ENCODE data around the gene KIAA1549.

KIAA1549 gene

DNA sequence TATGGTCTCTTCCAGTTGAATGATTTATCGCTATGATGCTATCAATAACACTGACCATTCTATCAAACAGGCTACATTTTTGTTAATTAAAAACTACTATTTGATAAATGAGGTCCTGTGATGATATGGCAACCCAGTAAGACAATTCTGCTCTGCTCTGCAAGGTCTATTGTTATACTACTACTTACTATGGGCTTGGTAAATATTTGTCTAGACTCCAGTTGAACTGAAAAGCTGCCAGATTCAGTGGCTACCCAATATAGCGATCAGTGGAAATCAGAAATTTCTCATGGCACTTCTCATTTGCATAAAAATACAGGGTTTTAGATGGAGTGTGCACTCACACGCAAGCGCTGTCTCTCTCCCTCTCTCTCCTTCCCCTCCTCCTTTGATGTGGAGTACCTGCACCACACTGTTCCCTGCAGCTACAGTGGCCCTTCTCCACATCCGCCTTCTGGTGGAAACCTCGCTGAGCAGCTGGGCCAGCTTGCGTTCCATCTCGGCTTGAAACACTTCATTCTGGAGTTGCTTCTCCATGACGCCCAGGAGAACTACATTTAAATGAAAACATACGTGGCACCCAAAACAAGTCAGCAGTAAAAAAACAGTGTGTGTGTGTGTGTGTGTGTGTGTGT lies 77.9 kb downstream of the KIAA1549 start:
- DNase-seq: no peak

DNA sequence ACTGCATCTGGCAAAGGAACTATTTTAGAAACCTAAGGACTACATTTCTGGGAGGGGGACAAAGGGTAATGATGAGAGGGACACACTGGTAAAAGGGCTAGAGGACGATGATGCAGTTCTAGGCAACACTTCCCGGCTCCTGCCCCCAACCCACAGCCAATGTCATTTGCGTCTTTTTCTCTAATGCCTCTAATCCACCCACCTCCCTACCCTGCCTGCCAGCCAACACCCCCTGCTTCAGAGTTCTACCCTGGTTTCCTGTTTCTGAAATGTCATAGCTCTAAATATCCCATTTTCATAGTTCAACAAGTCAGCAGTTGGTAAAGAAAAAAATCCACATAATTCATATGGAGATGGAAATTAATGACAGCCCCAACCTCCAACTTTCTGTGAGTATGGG lies 79.0 kb downstream of the KIAA1549 start:
- no peak for DNase-seq

DNA sequence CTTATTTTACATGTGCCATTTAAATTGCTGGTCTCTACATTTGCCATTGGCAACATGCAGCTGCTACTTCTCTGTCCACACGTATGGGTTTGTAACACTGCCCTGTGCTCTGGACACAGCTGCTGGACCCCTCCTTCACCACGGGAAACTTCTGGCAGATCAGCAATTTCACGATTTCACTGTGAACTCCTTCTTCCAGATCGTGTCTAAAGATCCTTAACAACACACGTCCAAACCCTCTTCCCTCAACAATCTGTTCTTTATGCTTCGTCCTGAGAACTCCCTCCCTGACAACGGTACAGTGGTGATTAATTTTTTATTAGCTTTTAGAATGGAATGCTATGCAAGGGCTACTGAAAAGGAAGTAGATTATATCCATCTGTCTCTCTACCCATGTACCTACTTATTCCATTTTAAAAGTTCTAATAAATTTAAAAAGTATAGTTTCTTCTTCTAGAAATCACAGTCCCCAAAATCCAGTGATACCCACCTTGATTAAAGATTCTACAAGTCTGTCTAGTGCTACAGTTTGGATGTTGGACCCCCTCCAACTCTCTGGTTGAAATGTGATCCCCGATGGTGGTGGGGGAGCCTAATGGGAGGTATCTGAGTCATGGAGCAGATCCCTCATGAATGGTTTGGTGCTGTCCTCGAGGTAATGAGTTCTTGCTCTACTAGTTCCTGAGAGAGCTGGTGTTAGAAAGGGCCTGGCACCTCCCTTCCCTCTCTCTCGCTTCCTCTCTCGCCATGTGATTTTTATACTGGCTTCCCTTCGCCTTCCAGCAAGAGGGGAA lies 81.0 kb downstream of the KIAA1549 start:
- no peak for DNase-seq

DNA sequence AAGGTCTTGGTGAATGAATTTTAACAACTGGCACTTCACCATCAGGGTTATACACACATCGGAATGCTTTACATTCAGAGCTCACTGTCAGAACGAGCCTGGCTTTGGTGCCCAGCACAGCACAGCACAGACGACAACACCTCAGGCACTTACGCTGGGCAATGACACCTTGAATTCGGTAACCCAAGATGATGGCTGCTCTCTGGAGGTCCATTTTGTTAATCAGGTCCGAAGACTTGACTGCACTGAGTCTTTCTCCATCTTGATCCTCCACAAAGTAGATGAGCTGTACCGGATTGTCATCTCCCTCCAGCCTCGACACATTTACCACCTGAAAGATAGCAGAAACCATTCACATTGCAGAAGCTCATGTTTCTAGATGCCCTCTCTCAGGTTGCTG lies 82.4 kb downstream of the KIAA1549 start:
- DNase-seq: no peak

DNA sequence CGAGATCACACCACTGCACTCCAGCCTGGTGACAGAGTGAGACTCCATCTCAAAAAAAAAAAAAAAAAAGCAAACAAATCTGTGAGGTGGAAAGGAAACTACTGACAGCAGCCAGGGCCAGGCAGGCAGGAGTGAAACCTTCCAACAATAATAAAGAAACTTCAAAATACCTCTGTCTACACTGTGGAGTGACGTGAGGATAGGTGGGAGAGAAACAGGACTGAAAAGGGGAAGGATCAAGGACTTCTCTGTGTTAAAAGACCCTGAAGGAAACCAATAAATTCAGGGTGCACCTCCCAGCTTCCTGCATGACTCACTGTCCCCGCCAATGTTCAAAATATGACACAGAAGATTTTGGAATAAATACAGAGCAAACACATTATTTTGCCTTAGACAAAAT lies 82.9 kb downstream of the KIAA1549 start:
- DNase-seq: no peak

DNA sequence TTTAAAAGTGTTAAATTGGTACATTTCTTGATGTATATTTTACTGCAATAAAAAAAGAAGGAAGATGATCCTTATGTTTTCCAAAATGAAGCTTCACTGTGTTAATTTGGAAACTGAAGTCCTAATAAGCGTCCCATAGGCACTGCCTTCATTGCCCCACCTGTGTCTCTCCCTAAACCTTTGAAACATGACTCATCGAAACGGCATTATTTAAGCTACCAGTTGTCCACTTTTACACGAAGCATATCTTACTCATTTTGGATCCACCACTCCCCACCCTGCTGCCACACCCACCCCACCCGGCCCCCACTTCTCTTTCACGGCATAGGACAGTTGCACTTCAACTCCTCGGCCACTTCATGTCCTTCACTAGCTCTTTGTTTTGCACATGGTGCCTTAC lies 85.5 kb downstream of the KIAA1549 start:
- DNase-seq: no peak

DNA sequence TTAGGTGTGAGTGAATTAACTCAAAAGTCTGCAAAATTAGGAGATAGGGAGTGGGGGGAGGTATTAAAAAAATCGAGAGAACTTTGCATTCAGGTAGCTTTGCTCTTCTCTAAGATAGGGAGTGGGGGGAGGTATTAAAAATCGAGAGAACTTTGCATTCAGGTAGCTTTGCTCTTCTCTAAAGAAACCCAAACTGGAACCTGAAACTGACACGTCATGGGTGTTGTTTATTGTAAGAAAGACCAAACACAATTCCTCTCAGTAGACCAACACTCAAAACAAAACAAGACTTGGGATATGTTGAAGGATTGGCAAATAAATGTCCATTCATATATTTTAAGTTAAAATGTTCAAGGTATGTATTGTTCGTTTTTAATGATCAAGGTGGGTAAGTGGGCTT lies 87.9 kb downstream of the KIAA1549 start:
- no peak for DNase-seq

DNA sequence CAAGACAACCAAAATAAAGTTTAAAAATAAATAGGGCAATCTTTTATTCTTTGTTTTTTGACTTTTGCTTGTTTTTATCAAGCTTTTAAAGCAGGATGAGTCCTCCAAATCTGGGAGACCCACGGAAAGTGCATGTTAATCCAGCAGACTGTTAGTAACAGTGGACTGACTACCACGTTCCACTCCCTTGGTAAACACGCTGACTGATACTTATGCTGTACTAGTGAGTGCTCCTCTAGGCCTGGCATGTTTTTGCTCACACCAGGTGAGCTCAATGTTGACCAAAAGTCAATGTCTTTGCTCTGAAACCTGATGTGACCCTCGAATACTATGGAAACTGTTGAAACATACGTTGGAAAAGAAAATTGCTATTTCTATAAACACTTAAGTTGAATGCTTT lies 88.4 kb downstream of the KIAA1549 start:
- no peak for DNase-seq

DNA sequence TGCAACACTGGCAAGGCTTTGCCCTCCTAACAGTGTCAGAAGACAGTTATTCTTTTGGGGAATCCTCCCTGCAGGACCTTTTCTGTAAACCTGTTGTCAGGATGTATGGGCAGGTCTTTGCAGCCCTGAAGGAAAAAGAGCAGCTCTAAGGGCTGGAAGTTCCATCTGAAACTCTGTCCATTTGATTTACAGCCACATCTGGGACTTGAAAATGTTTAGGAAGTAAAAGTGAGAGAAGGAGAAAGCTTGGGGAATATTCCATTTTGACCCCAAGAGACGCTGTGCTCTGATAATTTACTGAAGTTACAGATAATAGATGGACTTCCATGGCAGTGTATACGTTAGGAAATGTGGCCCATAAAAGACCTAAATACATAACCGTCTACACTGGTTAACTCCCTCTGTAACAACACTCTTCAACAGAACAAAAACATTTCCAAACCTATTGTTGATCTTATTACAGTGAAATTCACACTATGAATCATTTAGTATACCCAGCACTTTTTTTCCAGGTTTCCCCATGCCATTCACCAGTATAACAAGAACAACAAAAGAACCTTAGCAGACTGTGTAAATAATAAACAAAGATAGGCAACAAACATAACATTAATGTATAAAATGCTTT lies 89.1 kb downstream of the KIAA1549 start:
- no peak for DNase-seq

DNA sequence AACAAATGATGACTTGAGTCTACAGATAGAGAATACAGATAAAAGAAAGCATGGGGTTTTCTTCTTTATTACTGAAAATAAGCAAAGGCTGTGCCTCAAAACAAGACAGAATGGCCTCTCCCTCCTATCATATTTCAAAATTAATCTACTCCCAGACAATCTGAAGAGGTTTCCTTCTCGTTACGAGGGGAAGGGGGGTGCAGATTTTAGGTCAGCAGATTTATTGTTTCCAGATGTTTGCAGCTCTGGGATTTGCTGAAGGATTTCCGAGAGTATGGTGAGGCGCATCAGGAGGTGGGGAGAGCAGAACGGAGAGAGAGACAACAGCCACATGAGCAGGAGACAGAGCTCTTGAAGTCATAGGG lies 89.8 kb downstream of the KIAA1549 start:
- no peak for DNase-seq

DNA sequence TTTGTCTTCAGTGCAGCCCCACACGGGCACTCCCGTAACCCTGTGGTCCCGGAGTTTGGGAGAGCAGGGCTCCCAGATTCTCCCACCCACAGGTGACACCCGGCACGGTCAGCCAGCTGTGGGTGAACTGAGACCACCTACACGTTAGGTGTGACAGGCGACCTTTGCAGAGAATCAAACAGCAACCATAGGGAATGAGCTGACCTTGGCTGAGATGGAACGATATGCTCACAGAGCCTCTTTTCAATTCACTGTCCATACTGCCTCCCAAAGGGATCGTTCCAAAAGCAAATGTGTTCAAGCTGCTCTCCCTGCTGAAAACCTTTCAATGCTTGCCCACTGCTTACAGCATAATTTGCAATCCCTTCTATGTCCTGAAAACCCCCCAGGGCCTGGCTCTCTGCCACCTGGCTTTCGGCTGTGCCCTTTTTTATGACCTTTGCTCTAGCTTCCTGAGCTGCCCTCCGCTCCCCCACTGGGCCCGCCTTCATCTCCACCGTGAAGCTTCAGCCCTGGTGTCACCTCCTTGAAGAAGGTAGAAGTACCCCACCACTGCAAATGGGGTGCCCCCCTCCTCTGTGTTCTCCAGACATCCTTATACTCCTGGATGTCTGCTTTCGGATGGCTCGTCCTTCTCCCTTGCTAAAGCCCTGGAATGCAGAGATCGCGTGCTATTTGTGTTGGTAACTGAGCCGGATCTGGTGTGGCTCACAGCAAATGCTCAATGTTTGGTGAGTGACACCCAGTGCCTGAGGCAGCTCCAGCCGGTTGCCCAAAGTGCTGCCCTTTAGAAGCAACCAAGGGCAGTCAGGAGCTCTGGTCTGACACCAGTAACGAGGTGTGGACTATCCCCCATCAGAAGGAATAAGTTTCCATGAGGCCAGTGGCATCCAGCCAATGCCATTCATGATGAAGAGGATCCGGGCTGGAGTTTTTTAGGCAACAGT lies 90.4 kb downstream of the KIAA1549 start:
- DNase-seq: no peak

DNA sequence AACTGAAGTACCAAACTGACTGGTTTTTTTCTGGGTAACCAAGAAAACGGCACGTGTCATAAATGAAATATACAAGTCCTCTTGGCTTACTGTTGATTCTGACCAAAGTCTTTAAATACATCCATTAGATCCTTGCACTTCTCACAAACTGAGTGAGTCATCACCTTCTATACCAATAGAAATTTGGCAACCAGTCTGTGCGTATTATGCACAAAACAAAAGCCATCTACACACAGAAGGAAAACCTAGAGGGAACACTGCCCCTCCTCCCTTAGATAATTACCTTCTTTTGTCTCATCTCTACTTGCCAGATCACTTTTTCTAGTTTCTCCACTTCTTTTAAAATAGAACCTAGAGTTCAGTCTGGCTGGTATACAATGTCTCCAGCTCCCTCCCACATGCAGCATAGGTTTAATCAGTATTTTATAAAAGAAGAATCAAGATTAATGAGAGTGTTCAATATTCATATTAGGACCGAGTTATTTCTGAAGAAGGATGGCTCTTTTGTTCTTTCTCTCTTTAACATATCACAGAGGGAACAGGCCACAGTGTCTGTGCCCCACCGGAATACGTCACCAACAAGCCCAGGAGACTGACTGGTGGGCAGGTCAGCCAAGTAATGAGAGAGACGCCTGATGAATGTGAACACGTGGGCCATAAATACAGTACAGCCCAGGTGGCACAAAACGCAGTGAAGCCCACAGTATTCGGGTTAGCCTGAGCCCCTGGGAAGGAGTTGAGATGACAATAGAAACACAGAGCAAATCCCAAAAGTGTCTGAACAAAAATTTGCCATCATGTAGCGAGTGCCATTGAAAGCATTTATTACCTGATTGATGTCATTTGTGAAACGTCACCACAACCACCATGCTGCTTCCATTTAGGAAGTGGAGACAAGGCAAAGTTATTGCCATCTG lies 91.3 kb downstream of the KIAA1549 start:
- no peak for DNase-seq

DNA sequence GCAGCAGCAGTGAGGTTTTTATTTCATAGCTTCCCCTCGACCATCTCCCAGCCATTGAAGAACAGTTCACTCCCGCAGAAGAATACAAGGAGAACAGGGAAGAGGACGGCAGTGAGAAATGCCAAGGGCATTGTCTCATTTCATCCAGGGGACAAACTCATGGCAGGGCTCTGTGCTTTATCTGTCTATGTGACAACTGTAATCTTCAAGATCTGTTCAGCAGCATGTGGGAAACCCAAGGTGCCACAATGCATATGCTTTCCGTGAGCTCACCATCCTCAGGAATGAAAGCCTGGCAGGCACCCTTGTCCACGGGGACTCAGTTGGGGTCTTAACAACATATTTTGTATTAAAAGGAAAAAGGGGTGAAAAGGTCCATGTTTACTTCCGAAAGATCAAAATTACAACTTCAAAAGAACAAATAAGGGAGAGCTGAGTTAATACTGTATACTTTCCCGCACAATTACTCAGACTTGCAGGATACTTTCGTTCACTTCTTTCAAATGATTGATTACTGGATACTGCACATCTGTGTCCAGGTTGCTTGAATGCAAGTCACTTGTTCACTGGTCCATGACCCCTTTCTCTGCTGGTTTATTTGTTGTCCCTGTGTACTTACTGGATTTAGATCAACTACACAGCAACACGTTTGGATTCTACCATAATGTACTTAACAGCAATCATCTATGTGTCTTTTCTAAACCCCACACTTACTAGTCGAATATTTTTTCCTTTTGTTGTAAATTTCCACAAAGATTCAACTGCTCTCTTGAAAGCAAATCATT lies 93.1 kb downstream of the KIAA1549 start:
- no peak for DNase-seq

DNA sequence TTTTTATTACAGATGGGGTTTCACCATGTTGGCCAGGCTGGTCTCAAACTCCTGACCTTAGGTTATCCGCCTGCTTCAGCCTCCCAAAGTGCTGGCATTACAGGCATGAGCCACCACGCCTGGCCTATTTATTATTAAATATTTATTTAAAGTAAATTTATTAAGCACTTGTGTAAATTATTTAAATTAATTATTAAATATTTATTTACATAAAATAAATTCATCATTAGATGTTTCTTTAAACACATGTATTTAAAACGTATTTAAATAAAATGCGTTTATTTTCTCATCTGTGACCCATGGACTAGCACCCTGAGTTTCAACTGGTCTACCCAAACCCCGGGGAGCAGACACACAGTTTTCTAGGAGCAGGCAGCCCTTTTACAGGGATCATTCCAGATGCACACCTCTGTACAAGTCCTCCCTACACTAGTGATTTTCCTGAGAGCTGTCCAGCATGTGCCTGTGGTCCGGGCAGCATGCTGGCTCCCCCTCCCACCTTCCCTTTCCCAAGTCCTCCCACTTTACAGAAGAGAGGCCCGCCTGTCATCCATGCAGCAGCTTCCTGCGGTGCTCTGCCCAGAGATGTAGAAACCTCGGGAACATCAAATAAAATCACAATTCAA lies 94.0 kb downstream of the KIAA1549 start:
- no peak for DNase-seq

DNA sequence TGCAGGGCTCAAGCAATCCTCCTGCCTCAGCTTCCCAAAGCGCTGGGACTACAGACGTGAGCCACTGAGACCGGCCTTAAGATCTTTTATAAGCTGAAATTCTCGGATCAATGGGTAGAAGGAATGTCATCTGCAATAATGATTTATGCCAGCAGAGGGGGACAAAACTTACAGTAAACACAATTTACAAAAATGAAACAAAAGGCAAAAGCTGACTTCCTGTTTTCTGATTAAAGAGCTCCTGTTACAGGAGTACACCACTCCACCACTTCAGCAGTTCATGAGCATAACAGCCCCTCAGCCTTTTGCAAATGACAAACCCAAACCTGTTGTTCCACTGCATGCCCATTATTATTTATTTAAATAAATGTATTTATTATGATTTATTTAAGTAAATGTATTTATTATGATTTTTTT lies 94.7 kb downstream of the KIAA1549 start:
- DNase-seq: peak in 1 of 2 experiments; percentile 71

DNA sequence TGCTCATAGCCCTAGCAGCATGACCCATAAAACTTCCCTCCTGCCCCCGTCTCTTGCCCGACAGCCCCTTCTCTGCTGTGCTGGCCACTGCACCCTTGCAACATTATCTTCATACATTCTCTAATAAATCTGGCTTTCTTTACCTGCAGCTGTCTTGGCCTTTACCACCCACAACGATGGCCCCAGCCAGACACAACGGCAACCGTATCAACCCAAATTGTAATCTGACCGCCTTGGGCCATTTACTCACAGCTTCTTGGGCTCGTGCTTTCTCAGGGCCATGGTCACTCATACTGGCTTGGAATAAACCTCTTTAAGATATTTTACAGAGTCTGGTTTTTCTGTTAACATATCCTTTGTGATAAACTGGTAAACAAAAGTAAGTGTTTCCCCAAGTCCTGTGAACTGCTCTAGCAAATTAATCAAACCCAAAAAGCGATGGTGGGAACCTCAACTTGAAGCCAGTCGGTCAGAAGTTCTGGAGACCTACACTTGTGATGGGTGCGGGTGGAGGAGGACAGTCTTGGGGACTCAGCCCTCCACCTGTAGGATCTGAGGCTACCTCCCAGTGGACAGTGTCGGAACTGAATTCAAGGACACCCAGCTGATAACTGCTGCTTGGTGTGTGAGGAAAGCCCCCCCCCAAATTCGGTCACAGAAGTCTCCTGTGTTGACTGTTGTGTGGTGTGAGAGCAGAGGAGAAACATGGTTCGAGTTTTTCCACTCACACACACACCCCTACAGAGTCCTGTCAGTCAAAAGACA lies 95.6 kb downstream of the KIAA1549 start:
- no peak for DNase-seq

DNA sequence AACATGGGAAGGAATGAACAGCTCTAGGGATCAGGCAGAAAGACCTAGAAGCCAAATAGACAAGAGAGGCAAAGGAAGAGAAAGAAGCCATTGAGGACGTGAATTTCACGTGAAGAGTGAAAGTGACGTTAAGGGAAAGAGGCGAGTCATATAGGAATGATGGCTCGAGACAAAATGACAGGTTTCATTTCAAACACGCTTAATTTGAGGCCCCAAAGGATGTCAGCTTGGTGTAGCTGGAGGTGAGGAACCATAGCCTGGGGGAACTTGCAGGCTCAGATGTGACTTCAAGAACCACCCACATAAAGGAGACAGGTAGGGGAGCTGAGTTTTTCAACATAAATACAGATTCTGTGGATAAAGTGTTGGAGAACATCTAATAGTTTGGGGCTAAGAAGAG lies 98.9 kb downstream of the KIAA1549 start:
- DNase-seq: no peak

DNA sequence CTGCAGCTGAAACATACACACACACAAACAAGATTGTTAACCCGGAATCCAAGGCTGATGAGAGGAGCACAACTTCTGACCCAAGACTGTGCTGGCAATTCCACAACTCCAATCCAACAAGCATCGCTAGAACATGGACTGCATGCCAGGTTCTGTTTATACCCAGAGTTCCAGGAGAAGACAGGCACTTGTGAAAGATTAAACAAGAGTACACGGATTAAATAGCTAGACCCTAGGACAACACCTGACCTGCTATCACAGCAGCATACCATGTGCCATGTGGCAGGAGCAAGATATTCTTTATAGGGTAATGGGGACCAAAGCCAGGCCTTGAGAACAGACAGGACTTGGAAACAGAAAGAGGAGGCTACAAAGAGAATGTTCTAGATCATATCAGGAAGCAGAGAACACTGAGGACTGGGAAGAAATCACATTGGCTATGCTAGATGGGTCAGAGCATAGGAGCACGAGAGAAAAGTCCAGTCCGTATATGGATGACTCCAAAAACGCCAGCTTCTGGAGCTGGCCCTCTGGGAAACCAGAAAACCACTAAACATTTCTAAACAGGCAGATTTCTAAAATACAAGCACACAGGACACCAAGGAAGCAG lies 99.5 kb downstream of the KIAA1549 start:
- no peak for DNase-seq

DNA sequence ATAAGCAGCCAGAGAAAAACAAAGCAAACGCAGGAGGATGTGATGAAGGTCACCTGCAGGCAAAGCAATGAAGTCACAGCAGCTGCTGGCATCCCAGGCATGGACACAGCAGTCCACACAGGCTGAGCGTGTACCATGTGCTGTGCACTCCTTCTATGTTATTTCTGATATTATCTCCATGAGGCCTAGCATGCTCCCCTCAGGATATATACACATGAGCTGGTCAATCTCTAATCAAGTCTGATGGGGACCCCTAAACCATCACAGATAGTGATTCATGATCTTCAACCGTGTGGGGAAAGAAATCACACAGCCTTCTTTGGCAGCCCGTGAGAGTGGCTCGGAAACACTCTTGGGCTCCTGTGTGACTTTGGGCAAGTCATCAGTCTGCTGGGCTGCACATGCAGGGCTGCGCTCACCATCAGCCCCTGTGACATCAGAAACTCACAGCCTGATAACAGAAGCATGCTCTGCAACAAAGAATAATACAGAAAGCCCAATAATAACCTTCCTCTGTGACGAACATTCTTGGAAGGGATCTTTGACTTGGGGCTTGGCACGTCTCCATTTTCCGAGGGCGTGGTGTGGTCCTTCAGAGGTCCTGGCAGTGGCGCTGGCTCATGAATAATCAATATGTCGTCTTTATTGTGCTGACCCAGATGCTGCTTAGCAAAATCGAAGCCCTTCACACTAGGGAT lies 100.2 kb downstream of the KIAA1549 start:
- DNase-seq: no peak

All from SW 1271 (cell line).